Neural cell (in vitro differentiated cells): Measurements from ENCODE around the gene ZNF10. TPM values are rescaled to one million over a fixed set of nuclear protein-coding genes. Genes with fewer than 3 reads are reported as not detected.

Experiments
- H2AFZ ChIP-seq: fragments of 200-600, 300-800 bp; sonication (generic), shearing (Covaris generic); 2 replicates; pipeline ENCODE4 v1.6.0; 2014; ENCODE audit warnings: low read depth, mild to moderate bottlenecking, antibody characterized with exemption, low read length, moderate library complexity
- H3F3A ChIP-seq: fragments of 200-600 bp; shearing (Covaris generic); 2 replicates; pipeline ENCODE4 v1.6.1; 2016; ENCODE audit warnings: mild to moderate bottlenecking, moderate library complexity, mixed read lengths, antibody characterized with exemption, low read length; ENCODE audit not compliant: insufficient read depth, poor library complexity, severe bottlenecking
- H3K27ac ChIP-seq: fragments of 200-600, 300-800 bp; sonication (generic), shearing (Covaris generic); 2 replicates; pipeline ENCODE4 v1.5.1; 2014; ENCODE audit warnings: mild to moderate bottlenecking, low read length, moderate library complexity
- H3K27me3 ChIP-seq: fragments of 300-800, 200-600 bp; sonication (generic), shearing (Covaris generic); 2 replicates; pipeline ENCODE4 v1.6.0; 2014; ENCODE audit warnings: mild to moderate bottlenecking, low read depth, low read length, moderate library complexity; ENCODE audit not compliant: insufficient read depth
- H3K36me3 ChIP-seq: fragments of 300-800, 200-600 bp; sonication (generic), shearing (Covaris generic); 2 replicates; pipeline ENCODE4 v1.5.1; 2014; ENCODE audit warnings: mild to moderate bottlenecking, antibody characterized with exemption, low read length, moderate library complexity; ENCODE audit not compliant: insufficient read depth
- H3K4me2 ChIP-seq: fragments of 300-800, 200-600 bp; sonication (generic), shearing (Covaris generic); 2 replicates; pipeline ENCODE4 v1.6.0; 2014; ENCODE audit warnings: mild to moderate bottlenecking, low read length
- H3K4me3 ChIP-seq: fragments of 300-800, 200-600 bp; sonication (generic), shearing (Covaris generic); 2 replicates; pipeline ENCODE4 v1.5.1; 2014; ENCODE audit warnings: mild to moderate bottlenecking, low read length, moderate library complexity
- H3K79me2 ChIP-seq: fragments of 200-600 bp; shearing (Covaris generic); replicated peaks from 2 replicates; pipeline ENCODE4 v1.6.0; 2014; ENCODE audit warnings: mild to moderate bottlenecking, low read length, moderate library complexity; ENCODE audit not compliant: insufficient read depth
- H3K9ac ChIP-seq: fragments of 300-800, 200-600 bp; sonication (generic), shearing (Covaris generic); 2 replicates; pipeline ENCODE4 v1.6.1; 2016; ENCODE audit warnings: mild to moderate bottlenecking, low read length, mixed read lengths
- H3K9me2 ChIP-seq: fragments of 200-600 bp; shearing (Covaris generic); 2 replicates; pipeline ENCODE4 v1.6.1; 2016; ENCODE audit warnings: mild to moderate bottlenecking, low read length, mixed read lengths; ENCODE audit not compliant: insufficient read depth
- H3K9me3 ChIP-seq: fragments of 200-600, 300-800 bp; sonication (generic), shearing (Covaris generic); 2 replicates; pipeline ENCODE4 v1.6.1; 2016; ENCODE audit warnings: mild to moderate bottlenecking, mixed run types, low read length, moderate library complexity, mixed read lengths
- H4K20me1 ChIP-seq: fragments of 200-600 bp; shearing (Covaris generic); 2 replicates; pipeline ENCODE4 v1.6.1; 2016; ENCODE audit warnings: mild to moderate bottlenecking, mixed run types; ENCODE audit not compliant: insufficient read depth
- EP300 ChIP-seq: fragments of 450-650 bp; conservative IDR thresholded peaks from 2 replicates; pipeline ENCODE4 v1.6.1; 2014; ENCODE audit warnings: antibody characterized with exemption, mild to moderate bottlenecking, moderate library complexity; ENCODE audit not compliant: poor library complexity, severe bottlenecking
- EZH2 ChIP-seq: fragments of 200-600, 300-800 bp; shearing (Covaris generic), sonication (generic); IDR thresholded peaks from 2 replicates; pipeline ENCODE4 v1.6.1; 2014; ENCODE audit warnings: antibody characterized with exemption, low read length, borderline replicate concordance, mild to moderate bottlenecking; ENCODE audit not compliant: insufficient read depth, poor library complexity, severe bottlenecking
- MXI1 ChIP-seq: fragments of 450-650 bp; conservative IDR thresholded peaks from 2 replicates; pipeline ENCODE4 v1.6.1; 2014; ENCODE audit warnings: antibody characterized with exemption, mild to moderate bottlenecking; ENCODE audit not compliant: poor library complexity, severe bottlenecking
- POLR2AphosphoS5 ChIP-seq: IDR thresholded peaks from 2 replicates; pipeline ENCODE4 v1.6.1; 2012
- RAD21 ChIP-seq: fragments of 450-650 bp; conservative IDR thresholded peaks from 2 replicates; pipeline ENCODE4 v1.6.1; 2014; ENCODE audit warnings: antibody characterized with exemption, mild to moderate bottlenecking, moderate library complexity
- SMC3 ChIP-seq: fragments of 450-650 bp; conservative IDR thresholded peaks from 2 replicates; pipeline ENCODE4 v1.6.1; 2014; ENCODE audit warnings: antibody characterized with exemption, mild to moderate bottlenecking, moderate library complexity; ENCODE audit not compliant: poor library complexity
- TAF1 ChIP-seq: IDR thresholded peaks from 2 replicates; pipeline ENCODE4 v1.6.1; 2012; ENCODE audit warnings: low read depth
- polyA plus RNA-seq: library from polyadenylated mRNA; depleted of rRNA; stranded (reverse); fragments of >200 nt; gene quantifications from 2 replicates; pipeline ENCODE4 v1.2.3, GENCODE V29; 2014
- TF ChIP-seq, protein P1 (sequence below): fragments of 450-650 bp; IDR thresholded peaks from 2 replicates; pipeline ENCODE4 v1.5.1; 2014; ENCODE audit warnings: antibody characterized with exemption, mild to moderate bottlenecking, moderate library complexity; ENCODE audit not compliant: poor library complexity, severe bottlenecking
- TF ChIP-seq, protein P2 (sequence below): IDR thresholded peaks from 2 replicates; pipeline ENCODE4 v1.6.1; 2012; ENCODE audit warnings: borderline replicate concordance

Gene ZNF10
- polyA plus RNA-seq, 1 donor from 2014 or later, result 46.5 TPM

DNA sequence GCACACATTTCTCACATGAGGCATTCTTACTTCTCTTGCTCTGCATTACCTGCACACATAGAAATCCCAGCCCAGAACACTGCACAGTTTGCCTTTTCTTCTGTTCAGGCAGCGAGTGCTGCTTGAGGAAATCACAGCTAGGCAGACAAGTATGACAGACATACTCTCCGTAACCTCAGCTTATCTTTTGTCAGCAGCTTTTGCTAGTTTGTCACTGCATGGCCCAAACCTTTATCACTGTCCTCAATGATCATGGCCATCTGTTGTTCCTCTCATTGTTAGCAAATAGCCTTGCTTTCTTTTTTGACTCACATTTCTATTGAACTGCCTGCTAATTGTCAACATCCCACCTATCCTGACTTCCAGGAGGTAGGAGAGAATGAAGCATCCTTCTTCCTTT is 5.3 kb downstream of the ZNF10 start:
- no peak for TF ChIP-seq TAF1
- no peak for TF ChIP-seq EP300
- TF ChIP-seq POLR2AphosphoS5, result no peak
- TF ChIP-seq RAD21, result no peak
- TF ChIP-seq, protein P1, sequence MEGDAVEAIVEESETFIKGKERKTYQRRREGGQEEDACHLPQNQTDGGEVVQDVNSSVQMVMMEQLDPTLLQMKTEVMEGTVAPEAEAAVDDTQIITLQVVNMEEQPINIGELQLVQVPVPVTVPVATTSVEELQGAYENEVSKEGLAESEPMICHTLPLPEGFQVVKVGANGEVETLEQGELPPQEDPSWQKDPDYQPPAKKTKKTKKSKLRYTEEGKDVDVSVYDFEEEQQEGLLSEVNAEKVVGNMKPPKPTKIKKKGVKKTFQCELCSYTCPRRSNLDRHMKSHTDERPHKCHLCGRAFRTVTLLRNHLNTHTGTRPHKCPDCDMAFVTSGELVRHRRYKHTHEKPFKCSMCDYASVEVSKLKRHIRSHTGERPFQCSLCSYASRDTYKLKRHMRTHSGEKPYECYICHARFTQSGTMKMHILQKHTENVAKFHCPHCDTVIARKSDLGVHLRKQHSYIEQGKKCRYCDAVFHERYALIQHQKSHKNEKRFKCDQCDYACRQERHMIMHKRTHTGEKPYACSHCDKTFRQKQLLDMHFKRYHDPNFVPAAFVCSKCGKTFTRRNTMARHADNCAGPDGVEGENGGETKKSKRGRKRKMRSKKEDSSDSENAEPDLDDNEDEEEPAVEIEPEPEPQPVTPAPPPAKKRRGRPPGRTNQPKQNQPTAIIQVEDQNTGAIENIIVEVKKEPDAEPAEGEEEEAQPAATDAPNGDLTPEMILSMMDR, result no peak
- TF ChIP-seq SMC3, result no peak
- no peak for TF ChIP-seq EZH2
- TF ChIP-seq, protein P2, sequence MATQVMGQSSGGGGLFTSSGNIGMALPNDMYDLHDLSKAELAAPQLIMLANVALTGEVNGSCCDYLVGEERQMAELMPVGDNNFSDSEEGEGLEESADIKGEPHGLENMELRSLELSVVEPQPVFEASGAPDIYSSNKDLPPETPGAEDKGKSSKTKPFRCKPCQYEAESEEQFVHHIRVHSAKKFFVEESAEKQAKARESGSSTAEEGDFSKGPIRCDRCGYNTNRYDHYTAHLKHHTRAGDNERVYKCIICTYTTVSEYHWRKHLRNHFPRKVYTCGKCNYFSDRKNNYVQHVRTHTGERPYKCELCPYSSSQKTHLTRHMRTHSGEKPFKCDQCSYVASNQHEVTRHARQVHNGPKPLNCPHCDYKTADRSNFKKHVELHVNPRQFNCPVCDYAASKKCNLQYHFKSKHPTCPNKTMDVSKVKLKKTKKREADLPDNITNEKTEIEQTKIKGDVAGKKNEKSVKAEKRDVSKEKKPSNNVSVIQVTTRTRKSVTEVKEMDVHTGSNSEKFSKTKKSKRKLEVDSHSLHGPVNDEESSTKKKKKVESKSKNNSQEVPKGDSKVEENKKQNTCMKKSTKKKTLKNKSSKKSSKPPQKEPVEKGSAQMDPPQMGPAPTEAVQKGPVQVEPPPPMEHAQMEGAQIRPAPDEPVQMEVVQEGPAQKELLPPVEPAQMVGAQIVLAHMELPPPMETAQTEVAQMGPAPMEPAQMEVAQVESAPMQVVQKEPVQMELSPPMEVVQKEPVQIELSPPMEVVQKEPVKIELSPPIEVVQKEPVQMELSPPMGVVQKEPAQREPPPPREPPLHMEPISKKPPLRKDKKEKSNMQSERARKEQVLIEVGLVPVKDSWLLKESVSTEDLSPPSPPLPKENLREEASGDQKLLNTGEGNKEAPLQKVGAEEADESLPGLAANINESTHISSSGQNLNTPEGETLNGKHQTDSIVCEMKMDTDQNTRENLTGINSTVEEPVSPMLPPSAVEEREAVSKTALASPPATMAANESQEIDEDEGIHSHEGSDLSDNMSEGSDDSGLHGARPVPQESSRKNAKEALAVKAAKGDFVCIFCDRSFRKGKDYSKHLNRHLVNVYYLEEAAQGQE, result no peak
- no peak for TF ChIP-seq MXI1
- Histone ChIP-seq H3K36me3 (peaks cover 50% of the 10 kb centered on the region), H3K9me2 (no peaks in the 10 kb centered on the region), H4K20me1 (no peaks in the 10 kb centered on the region), H3K9ac (no peak overlapping the region), H3K9me3 (peaks cover 47% of the 10 kb centered on the region), H3K4me2 (no peak overlapping the region), H3K79me2 (peaks cover 52% of the 10 kb centered on the region), H3K4me3 (no peak overlapping the region), H3F3A (no peaks in the 10 kb centered on the region), H3K27me3 (no peaks in the 10 kb centered on the region), H3K27ac (no peak overlapping the region), H2AFZ (no peak overlapping the region)

DNA sequence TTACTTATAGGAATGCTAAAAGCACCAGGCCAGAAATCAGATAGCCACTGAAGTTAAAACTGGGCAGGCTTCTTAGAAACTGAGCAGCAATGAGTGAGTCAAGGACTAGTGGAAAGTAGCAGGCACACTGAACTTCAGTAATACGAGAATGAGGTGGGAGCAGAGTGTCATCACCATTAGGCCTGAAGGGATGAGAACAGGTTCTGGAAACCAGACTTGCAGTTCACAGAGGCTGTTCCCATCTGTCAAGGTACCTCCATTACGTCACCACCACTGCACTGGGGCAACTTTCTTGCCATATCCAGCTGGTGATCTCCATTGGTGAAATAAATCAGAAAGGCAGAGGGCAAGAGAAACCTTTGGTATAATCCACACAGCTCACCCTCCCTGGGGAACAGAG is 15.6 kb downstream of the ZNF10 start:
- Histone ChIP-seq H3K9ac (no peak overlapping the region), H4K20me1 (no peaks in the 10 kb centered on the region), H3K9me2 (no peaks in the 10 kb centered on the region), H3K79me2 (no peaks in the 10 kb centered on the region), H3K36me3 (peaks cover 59% of the 10 kb centered on the region), H2AFZ (no peak overlapping the region), H3K4me3 (no peak overlapping the region), H3K4me2 (no peak overlapping the region), H3K9me3 (peaks cover 34% of the 10 kb centered on the region), H3K27ac (no peak overlapping the region), H3F3A (no peaks in the 10 kb centered on the region), H3K27me3 (no peaks in the 10 kb centered on the region)
- TF ChIP-seq RAD21 (no peak), EZH2 (no peak), SMC3 (no peak), TAF1 (no peak), EP300 (no peak), MXI1 (no peak), POLR2AphosphoS5 (no peak)
- TF ChIP-seq, protein P2, result no peak
- TF ChIP-seq, protein P1, result no peak
